Erythroblast (primary cell): ENCODE data around the gene DOCK1.
"Not testable (repeated sequence)": the region's sequence is repeated elsewhere in the genome, so short reads cannot be mapped to it uniquely, and the experiment has no call there.

Source experiments
- DNase-seq, 2 experiments: peaks; one replicate each; lab custom pipeline; 2025; lab: John Stamatoyannopoulos, UW
- GATA1 ChIP-seq: IDR thresholded peaks from 2 replicates; pipeline ENCODE4 v1.6.1; 2011; ENCODE audit warnings: low read depth, mild to moderate bottlenecking, control low read depth, low read length, moderate library complexity
- POLR2A ChIP-seq: IDR thresholded peaks from 2 replicates; pipeline ENCODE4 v1.6.1; 2011; ENCODE audit warnings: mild to moderate bottlenecking, low read length

The DOCK1 gene

DNA sequence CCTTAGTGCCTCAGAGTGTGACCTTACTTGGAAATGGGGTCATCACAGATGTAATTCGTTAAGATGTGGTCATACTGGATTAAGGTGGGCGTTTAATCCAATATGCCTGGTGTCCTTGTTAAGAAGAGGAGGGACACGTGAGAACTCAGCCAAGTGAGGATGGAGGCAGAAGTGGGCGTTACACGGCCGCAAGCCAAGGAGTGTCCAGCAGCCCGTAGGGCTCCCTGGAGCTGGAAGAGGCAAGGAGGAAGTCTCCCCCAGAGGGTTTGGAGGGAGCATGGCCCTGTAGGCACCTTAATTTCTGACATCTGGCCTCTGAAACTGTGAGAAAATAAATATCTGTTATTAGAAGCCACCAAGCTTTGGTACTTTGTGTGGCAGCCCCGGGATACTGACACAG, 21.3 kb downstream of the DOCK1 start:
- no peak for TF ChIP-seq GATA1
- TF ChIP-seq POLR2A: no peak
- no peak for DNase-seq

DNA sequence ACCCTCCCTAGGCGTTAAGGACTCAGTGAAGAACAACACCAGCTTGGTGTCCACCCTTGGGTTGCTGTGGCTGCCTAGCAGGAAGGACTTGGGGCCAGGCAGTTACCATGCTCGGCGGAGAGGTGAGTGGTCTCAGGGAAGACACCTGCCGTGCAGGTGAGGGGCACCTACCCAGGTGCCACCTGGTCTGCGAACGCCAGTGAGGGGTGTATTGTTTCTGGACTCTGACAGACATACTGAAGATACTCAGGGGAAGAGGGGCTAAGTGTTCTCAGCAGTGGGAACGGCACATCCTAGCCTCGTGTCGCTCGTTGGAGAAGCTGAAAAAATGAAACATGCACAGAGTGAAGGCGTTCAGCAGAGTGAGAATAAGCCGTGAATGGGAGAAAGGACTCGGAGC, 22.6 kb downstream of the DOCK1 start:
- TF ChIP-seq GATA1 (no peak), POLR2A (no peak)
- DNase-seq: no peak

DNA sequence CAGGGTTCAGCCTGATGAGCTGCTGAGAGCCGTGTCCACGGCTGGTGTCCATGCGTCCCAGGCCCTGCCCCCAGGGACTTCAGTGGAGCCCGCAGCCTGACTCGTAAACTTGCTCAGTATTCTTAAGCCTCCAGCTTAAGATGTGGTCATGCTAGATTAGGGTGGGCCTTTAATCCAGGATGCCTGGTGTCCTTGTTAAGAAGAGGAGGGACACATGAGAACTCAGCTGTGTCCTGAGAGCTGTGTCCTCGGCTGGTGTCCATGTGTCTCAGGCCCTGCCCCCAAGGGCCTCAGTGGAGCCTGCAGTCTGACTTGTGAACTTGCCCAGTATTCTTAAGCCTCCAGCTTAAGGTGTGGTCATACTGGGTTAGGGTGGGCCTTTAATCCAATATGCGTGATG, 23.0 kb downstream of the DOCK1 start:
- TF ChIP-seq GATA1: no peak
- DNase-seq: no peak

- DNase-seq: no peak
- TF ChIP-seq POLR2A: no peak
- no peak for TF ChIP-seq GATA1
Observed at GRCh38 chr10:126929391-126929790, 24.2 kb downstream of the DOCK1 start.

GRCh38 chr10:126930131-126930882, 25.1 kb downstream of the DOCK1 start:
- TF ChIP-seq GATA1: no peak
- TF ChIP-seq POLR2A: no peak

DNA sequence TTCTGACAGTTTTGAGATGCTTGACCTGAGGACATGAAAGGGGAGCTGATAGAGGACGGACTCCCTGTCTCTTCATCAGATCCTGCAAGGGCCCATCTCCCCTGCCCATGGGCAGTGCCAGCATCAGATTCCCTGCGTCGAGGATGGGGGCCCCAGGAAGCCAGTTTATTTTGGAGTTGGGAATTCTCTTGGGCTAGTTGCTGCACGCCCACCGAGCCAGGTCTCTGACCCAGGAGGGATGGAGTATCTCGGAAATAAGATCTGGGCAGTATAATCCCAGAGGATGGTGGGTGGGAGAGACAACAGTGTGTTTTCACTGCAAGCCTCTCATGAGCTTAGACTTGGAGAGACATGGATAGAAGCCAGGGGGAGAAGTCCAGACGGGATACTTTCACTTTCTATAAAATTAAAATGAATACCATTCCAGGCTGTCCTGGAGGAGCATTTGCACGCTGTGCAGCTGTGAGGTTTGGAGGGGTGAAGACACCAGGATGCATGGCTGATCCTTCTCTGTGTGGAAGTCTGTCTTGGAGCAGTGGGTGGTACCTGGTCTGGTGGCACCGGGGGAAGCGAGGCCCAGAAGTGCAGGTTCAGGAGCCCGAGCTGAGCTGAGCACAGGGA, 25.8 kb downstream of the DOCK1 start:
- TF ChIP-seq GATA1: no peak
- no peak for TF ChIP-seq POLR2A
- DNase-seq: no peak

More at GRCh38 chr10:126930131-126930882, 25.1 kb downstream of the DOCK1 start:
- DNase-seq: no peak

- no peak for TF ChIP-seq GATA1
- no peak for TF ChIP-seq POLR2A
- no peak for DNase-seq
Observed at GRCh38 chr10:126931544-126931943, 26.3 kb downstream of the DOCK1 start.

DNA sequence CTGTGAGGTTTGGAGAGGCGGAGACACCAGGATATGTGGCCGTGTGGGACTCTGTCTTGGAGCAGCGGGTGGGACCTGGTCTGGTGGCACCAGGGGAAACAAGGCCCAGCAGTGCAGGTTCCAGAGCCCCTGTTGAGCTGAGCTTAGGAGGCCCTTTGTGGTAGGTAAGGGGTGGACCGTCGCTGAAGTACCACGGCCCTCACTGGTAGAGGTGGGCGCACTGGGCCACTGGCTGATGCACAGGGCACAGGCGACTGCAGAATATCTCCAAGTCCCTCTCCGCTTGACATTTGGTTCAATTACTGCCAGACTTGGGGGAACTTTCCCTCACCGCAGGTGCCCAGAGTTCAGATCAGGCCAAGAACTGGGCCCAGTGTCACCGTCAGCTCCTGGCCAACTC, 27.3 kb downstream of the DOCK1 start:
- DNase-seq: no peak
- TF ChIP-seq POLR2A (no peak), GATA1 (no peak)

DNA sequence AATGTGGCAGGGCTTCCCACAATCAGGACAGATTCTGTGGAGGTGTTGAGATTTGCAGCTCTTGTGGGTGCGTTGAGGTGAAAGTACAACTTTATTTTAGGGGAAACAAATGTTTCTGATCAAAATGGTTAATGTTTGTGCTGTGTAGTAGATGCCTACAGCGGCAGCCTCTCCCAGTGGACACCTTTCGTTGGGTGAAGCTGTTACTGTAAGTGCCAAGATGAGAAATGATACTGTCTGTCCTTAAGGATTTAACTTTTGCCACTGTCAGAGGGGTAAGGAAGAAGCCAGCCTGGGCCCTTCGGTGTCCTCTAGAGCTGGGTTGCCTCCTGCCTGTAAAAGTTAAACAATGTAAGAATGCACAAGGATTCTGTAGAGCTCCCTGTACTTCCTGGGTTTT, 27.9 kb downstream of the DOCK1 start:
- no peak for TF ChIP-seq GATA1
- TF ChIP-seq POLR2A: no peak
- no peak for DNase-seq

DNA sequence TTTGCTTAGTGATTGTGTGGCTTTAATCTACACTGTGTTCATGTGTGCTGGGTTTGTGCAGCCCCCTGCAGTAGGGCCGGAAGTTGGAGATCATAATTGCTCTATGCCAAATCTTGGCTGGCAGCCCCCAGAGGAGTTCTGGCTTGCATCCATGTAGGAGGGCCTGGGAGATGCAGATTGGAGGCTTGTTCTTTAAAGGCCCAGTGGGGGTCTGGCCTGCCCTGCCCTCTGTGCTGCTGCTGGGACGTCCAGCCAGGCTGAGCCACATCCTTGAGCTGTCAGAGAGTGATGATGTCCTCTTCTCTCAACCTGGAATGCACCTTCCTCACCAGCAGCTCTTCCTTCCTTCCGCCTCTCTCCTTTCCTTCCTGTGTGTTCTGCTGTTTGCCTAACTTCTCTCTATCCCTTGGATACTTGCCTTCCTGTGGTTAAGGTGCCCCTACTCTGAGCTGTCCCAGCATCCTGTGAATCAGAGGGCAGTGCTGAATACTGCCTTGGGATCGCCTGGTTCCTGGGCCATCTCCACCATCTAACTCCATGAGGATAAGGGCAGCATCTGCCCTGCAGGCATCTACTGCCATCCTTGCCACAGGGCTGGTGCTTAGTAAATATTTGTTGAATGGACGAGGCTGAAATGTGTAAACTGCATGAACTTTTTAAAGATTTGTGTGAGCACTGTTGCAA, 30.2 kb downstream of the DOCK1 start:
- no peak for DNase-seq
- no peak for TF ChIP-seq GATA1
- no peak for TF ChIP-seq POLR2A

GRCh38 chr10:126937026-126937425, 31.8 kb downstream of the DOCK1 start:
- no peak for TF ChIP-seq POLR2A
- TF ChIP-seq GATA1: no peak
- DNase-seq: no peak

DNA sequence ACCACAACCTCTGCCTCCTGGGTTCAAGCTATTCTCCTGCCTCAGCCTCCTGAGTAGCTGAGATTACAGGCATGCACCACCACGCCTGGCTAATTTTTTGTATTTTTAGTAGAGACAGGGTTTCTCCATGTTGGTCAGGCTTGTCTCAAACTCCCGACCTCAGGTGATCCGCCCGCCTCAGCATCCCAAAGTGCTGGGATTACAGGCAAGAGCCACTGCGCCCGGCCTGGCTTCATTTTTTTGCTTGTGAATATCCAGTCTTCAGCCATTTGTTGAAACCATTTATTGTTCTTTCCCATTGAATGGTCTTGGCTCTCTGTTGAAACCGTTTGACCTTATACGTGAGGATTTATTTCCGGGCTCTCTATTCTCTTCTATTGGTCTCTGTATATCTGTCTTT, 32.9 kb downstream of the DOCK1 start:
- not testable (repeated sequence) for DNase-seq

DNA sequence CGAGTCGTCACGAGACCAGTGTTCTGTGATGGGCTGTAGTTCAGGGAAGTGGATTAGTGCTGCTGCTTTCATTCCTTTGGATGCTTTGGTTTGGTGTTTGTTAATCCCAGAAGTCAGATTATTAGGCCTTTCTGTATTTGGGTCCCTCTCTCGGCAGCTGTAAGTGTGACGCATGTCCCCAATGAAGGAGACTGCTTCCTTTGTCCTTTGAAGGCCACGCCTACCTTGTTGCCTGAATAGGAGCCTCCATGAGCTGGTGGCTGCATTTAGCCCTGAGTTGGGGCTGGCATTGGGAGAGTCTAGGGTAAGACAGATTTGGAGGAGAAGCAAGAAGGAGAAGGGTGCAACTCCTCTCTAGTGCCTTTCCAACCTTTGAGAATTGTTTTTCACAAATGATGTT, 34.5 kb downstream of the DOCK1 start:
- TF ChIP-seq POLR2A (no peak), GATA1 (no peak)
- no peak for DNase-seq

DNA sequence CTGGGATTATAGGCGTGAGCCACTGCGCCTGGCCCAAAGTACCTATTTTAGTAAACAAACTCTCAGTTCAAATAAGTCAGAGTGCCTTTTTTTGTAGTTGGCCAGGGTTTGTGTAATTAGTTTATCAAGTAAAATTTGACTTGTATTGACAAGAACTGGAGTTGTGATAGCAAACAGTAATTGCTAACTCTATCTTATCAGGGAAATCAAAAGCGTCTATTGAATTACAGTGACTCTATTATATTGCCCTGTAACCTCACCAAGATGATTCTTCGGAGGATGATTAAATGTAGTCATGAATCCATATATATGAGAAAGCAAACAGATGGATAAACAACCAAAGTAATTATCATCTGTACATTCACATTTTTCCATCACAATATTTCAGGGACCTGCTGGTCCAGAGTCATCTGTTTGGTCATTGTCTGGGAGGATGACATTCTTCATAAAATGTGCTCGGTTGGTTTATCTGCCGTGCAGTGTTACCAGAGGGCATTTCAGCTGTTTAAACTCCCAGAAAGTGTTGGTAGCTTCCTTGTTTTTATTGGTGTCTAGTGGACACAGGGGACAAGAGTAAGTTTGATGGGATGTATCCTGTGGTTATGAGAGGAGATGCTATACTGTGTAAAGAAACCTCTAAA, 35.6 kb downstream of the DOCK1 start:
- TF ChIP-seq POLR2A (no peak), GATA1 (no peak)
- no peak for DNase-seq
